GM12878 (cell line): ENCODE data around the gene BCCIP. TPM values are rescaled to one million over a fixed set of nuclear protein-coding genes. Genes with fewer than 3 reads are reported as not detected.

Experiments used
- ATAC-seq: fragments of 200-7000 bp; cut with Tn5 transposase; 3 replicates; pipeline ENCODE4 v1.9.1; 2020; ENCODE audit warnings: mild to moderate bottlenecking, moderate library complexity
- BruUV-seq: library from RNA; stranded (reverse); fragments of 400-500 nt; replicated peaks from 2 replicates; lab custom pipeline; 2021; lab: Mats Ljungman, UMichigan
- CTCF ChIA-PET: fragments of 300-600 bp; sonication (Branson Sonifier 250); formaldehyde crosslinking; extraction: SDS; loops from one replicate; lab custom pipeline; 2021; ENCODE audit warnings: inconsistent platforms; lab: Yijun Ruan, JAX
- POLR2A ChIA-PET: fragments of 350-600 bp; formaldehyde crosslinking; extraction: SDS; loops from one replicate; lab custom pipeline; 2021; ENCODE audit warnings: inconsistent platforms; lab: Charles Lee
- RAD21 ChIA-PET: fragments of 300-600 bp; sonication (Branson Sonifier 250); formaldehyde crosslinking; loops from one replicate; lab custom pipeline; 2023; ENCODE audit warnings: antibody characterized with exemption; ENCODE audit not compliant: unreplicated experiment; lab: Charles Lee
- SMC1A ChIA-PET: fragments of 300-600 bp; sonication (Branson Sonifier 250); formaldehyde crosslinking; loops from one replicate; lab custom pipeline; 2023; ENCODE audit not compliant: unreplicated experiment, uncharacterized antibody; lab: Charles Lee
- DNase-seq: peaks from one replicate; pipeline ENCODE4 v3.0.0-alpha.2; 2011; ENCODE audit warnings: low read depth, low spot score
- FAIRE-seq: peaks from 3 replicates; lab custom pipeline; 2011; peaks lifted over from hg19 to GRCh38; lab: Jason Lieb, UNC
- H2AFZ ChIP-seq: 2 replicates; pipeline ENCODE4 v1.6.0; 2011; ENCODE audit warnings: low read depth, low read length, control low read depth; ENCODE audit not compliant: control insufficient read depth
- H3K27ac ChIP-seq: 2 replicates; pipeline ENCODE4 v1.5.1; 2011; ENCODE audit warnings: control low read depth; ENCODE audit not compliant: control insufficient read depth, insufficient read depth
- H3K27me3 ChIP-seq, 2 experiments: replicated peaks in 1 of 2; 2 replicates each; pipeline versions ENCODE4 v1.6.0 to v1.6.1; 2011; ENCODE audit warnings: low read length in 1 of 2; ENCODE audit not compliant: control insufficient read depth in 2 of 2, insufficient read depth in 2 of 2
- H3K36me3 ChIP-seq, 2 experiments: 2 replicates each; pipeline ENCODE4 v1.5.1; 2011; ENCODE audit warnings: low read length in 1 of 2; ENCODE audit not compliant: control insufficient read depth in 2 of 2, insufficient read depth in 2 of 2
- H3K4me1 ChIP-seq: 2 replicates; pipeline ENCODE4 v1.6.1; 2011; ENCODE audit warnings: mild to moderate bottlenecking, low read length, moderate library complexity, mixed read lengths; ENCODE audit not compliant: control insufficient read depth, insufficient read depth
- H3K4me2 ChIP-seq: 2 replicates; pipeline ENCODE4 v1.6.0; 2011; ENCODE audit warnings: control low read depth; ENCODE audit not compliant: control insufficient read depth, insufficient read depth
- H3K4me3 ChIP-seq: fragments of 200-600 bp; sonication (generic); 2 replicates; pipeline ENCODE4 v1.5.1; 2016
- H3K79me2 ChIP-seq: 2 replicates; pipeline ENCODE4 v1.6.0; 2011; ENCODE audit warnings: low read length; ENCODE audit not compliant: control insufficient read depth, insufficient read depth
- H3K9ac ChIP-seq: 2 replicates; pipeline ENCODE4 v1.8.0; 2011; ENCODE audit warnings: low read length, control low read depth, mixed read lengths; ENCODE audit not compliant: control insufficient read depth, insufficient read depth
- H3K9me3 ChIP-seq: replicated peaks from 3 replicates; pipeline ENCODE4 v1.5.1; 2011; ENCODE audit warnings: mild to moderate bottlenecking, low read length; ENCODE audit not compliant: control insufficient read depth, insufficient read depth
- H4K20me1 ChIP-seq: 2 replicates; pipeline ENCODE4 v1.6.0; 2011; ENCODE audit not compliant: control insufficient read depth, insufficient read depth
- BRCA1 ChIP-seq: IDR thresholded peaks from 2 replicates; pipeline ENCODE4 v1.6.1; 2011; ENCODE audit warnings: low read depth, low read length, improper control_type of control experiment
- ELK1 ChIP-seq: IDR thresholded peaks from 2 replicates; pipeline ENCODE4 v1.6.1; 2012; ENCODE audit warnings: low read depth, low read length, improper control_type of control experiment
- JUND ChIP-seq: IDR thresholded peaks from 2 replicates; pipeline ENCODE4 v1.6.1; 2012; ENCODE audit warnings: low read depth, mild to moderate bottlenecking, low read length, improper control_type of control experiment, moderate library complexity
- KDM1A ChIP-seq: fragments of 200-600 bp; sonication (generic); IDR thresholded peaks from 2 replicates; pipeline ENCODE4 v1.6.1; 2016; ENCODE audit warnings: borderline replicate concordance
- MLLT1 ChIP-seq: fragments of 450-650 bp; IDR thresholded peaks from 2 replicates; pipeline ENCODE4 v1.6.1; 2016; ENCODE audit warnings: mild to moderate bottlenecking
- SMAD1 ChIP-seq: fragments of 450-650 bp; IDR thresholded peaks from 2 replicates; pipeline ENCODE4 v1.6.1; 2018; ENCODE audit warnings: mild to moderate bottlenecking, low read depth; ENCODE audit not compliant: partially characterized antibody
- WGBS: methylation state at CpG from one replicate; pipeline ENCODE4 v1.1.6; 2016; ENCODE audit warnings: low lambda C conversion rate; ENCODE audit not compliant: insufficient replicate concordance, insufficient coverage; ENCODE audit errors: missing lambda C conversion rate; 5-methylcytosine and 5-hydroxymethylcytosine counted together
- in situ Hi-C: fragments of 300-500 bp; cut with MboI; formaldehyde crosslinking; loops from 9 replicates; pipeline ENCODE4 v1.14.3; 2018; ENCODE audit warnings: mixed read lengths
- intact Hi-C: fragments of 100-400 bp; cut with micrococcal nuclease; formaldehyde crosslinking; loops from one replicate; pipeline ENCODE4 v1.14.2; 2022; ENCODE audit not compliant: unreplicated experiment
- polyA plus RNA-seq, 11 experiments: library from polyadenylated mRNA; depleted of rRNA in 4 of 11; unstranded in 6 of 11; stranded (reverse) in 5 of 11; fragments of >200 nt; fragmentation: Nextera tagmentation in 4 of 11; fragmentation: Illumina TruSeq in 1 of 11; extraction: Ambion mirVana in 4 of 11; extraction: Trizol in 1 of 11; gene quantifications; 1 replicate in 1 of 11; 2 replicates in 10 of 11; pipeline versions ENCODE4 v1.2.1 to v1.2.3, GENCODE V29; 2011 to 2016; ENCODE audit warnings: inconsistent platforms in 2 of 11, missing spikeins in 2 of 11, low read depth in 1 of 11
- total RNA-seq, 4 experiments: library from RNA; depleted of rRNA in 3 of 4; stranded (reverse); fragments of >200 nt in 3 of 4; fragmentation: Illumina TruSeq in 1 of 4; extraction: Trizol in 1 of 4; gene quantifications; 2 replicates each; pipeline versions ENCODE4 v1.2.1 to v1.2.3, GENCODE V29; 2013 to 2021

BCCIP gene
- total and polyA plus RNA-seq, 10 of the 15 experiments (the other 5 are each of a cell fraction or from before 2014, with no cell fraction given): 61.2 to 225 (median 127) TPM

- no peak for FAIRE-seq
- Histone ChIP-seq H3K36me3 (no peaks in the 10 kb centered on the region), H3K27me3 (no peaks in the 10 kb centered on the region), H2AFZ (no peak overlapping the region), H3K9me3 (no peaks in the 10 kb centered on the region), H3K79me2 (no peaks in the 10 kb centered on the region), H3K4me1 (no peaks in the 10 kb centered on the region), H4K20me1 (no peaks in the 10 kb centered on the region), H3K27ac (no peak overlapping the region), H3K4me3 (no peak overlapping the region), H3K4me2 (no peak overlapping the region), H3K9ac (no peak overlapping the region)
- ChIA-PET POLR2A (no interaction called here), CTCF (no interaction called here), RAD21 (no interaction called here), SMC1A (no interaction called here)
- ATAC-seq: no peak
- no peak for DNase-seq
- WGBS: 82% methylated on average over 28 of the region's 32 CpGs
- no peak for TF ChIP-seq SMAD1
- TF ChIP-seq MLLT1: no peak
- no peak for TF ChIP-seq JUND
- no peak for TF ChIP-seq BRCA1
- no peak for TF ChIP-seq ELK1
- no peak for TF ChIP-seq KDM1A
- intact Hi-C loops (no loop called here), in situ Hi-C loops (no loop called here)
- no TSS peak for BruUV-seq
Measured at GRCh38 chr10:125774581-125775191, 48.7 kb upstream of the BCCIP start.
